Neural progenitor cell (in vitro differentiated cells): ENCODE results near the gene RBM42.

Experiments
- EZH2 ChIP-seq: fragments of 200-600 bp; sonication (generic); IDR thresholded peaks from 2 replicates; pipeline ENCODE4 v1.6.1; 2017; ENCODE audit warnings: antibody characterized with exemption, mild to moderate bottlenecking, moderate library complexity
- EZH2phosphoT487 ChIP-seq: fragments of 200-600 bp; sonication (generic); IDR thresholded peaks from 2 replicates; pipeline ENCODE4 v1.6.1; 2017; ENCODE audit warnings: antibody characterized with exemption
- TF ChIP-seq, protein P1 (sequence below): fragments of 200-600 bp; sonication (generic); IDR thresholded peaks from 2 replicates; pipeline ENCODE4 v1.5.1; 2017; ENCODE audit warnings: antibody characterized with exemption, mild to moderate bottlenecking

- TF ChIP-seq, protein P1, sequence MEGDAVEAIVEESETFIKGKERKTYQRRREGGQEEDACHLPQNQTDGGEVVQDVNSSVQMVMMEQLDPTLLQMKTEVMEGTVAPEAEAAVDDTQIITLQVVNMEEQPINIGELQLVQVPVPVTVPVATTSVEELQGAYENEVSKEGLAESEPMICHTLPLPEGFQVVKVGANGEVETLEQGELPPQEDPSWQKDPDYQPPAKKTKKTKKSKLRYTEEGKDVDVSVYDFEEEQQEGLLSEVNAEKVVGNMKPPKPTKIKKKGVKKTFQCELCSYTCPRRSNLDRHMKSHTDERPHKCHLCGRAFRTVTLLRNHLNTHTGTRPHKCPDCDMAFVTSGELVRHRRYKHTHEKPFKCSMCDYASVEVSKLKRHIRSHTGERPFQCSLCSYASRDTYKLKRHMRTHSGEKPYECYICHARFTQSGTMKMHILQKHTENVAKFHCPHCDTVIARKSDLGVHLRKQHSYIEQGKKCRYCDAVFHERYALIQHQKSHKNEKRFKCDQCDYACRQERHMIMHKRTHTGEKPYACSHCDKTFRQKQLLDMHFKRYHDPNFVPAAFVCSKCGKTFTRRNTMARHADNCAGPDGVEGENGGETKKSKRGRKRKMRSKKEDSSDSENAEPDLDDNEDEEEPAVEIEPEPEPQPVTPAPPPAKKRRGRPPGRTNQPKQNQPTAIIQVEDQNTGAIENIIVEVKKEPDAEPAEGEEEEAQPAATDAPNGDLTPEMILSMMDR = no peak
- TF ChIP-seq EZH2 = no peak
- no peak for TF ChIP-seq EZH2phosphoT487
These were observed 27.9 kb downstream of the RBM42 start for GRCh38 chr19:35656700-35657099.
